ENCODE measurements around the gene TM9SF3. TPM values are rescaled to one million over a fixed set of nuclear protein-coding genes. Genes with fewer than 3 reads are reported as not detected.

TM9SF3 gene
- total and polyA plus RNA-seq, 2 experiments from 2014 or later, result 37.3 to 72.5 TPM

DNA sequence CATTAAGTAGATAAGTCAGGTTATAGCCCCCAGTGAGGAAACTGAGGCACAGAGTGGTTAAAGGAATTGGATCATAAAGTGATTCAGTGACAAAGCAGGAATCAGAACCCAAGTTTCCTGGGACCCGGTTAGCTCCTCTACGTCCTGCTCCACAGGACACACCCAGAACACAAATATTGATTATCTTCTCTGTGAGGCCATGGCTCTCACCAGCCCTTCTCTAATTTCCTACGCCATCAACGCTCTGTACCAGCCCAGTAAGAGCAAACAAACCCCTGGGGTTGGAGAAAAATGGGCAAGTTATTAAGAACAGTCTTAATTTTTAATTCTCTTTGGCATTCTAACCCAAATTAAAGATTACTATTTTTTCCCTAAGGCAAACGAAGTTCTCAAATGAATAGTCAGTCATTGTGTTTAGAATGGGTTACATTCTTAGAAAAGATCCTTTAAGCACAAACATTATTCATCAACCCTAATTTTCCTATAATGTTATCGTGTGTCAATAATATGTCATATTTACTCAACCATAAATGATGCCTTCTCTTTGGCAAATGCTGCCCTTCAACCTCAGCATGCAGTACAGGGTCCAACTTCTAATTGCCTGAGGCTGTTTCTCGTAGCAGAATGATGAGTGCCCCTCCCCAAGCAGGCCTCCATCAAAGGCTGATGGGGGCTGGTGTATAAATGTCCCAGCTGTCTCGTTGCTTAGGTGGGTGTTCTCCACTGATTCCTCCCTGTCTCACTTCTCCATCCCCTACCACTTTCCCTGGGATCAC, 25.4 kb upstream of the TM9SF3 start:
- no peaks in the 10 kb centered on the region for H3K79me2 ChIP-seq (replicated peaks; ENCODE audit: insufficient read depth)
- H3F3A ChIP-seq (replicated peaks; ENCODE audit: low read depth), result no peaks in the 10 kb centered on the region
- ATAC-seq, result no peak
- H3K36me3 ChIP-seq (ENCODE audit: insufficient read depth), result no peaks in the 10 kb centered on the region
- no peaks in the 10 kb centered on the region for H3K4me1 ChIP-seq (ENCODE audit: insufficient read depth)
- TF ChIP-seq, protein P1, sequence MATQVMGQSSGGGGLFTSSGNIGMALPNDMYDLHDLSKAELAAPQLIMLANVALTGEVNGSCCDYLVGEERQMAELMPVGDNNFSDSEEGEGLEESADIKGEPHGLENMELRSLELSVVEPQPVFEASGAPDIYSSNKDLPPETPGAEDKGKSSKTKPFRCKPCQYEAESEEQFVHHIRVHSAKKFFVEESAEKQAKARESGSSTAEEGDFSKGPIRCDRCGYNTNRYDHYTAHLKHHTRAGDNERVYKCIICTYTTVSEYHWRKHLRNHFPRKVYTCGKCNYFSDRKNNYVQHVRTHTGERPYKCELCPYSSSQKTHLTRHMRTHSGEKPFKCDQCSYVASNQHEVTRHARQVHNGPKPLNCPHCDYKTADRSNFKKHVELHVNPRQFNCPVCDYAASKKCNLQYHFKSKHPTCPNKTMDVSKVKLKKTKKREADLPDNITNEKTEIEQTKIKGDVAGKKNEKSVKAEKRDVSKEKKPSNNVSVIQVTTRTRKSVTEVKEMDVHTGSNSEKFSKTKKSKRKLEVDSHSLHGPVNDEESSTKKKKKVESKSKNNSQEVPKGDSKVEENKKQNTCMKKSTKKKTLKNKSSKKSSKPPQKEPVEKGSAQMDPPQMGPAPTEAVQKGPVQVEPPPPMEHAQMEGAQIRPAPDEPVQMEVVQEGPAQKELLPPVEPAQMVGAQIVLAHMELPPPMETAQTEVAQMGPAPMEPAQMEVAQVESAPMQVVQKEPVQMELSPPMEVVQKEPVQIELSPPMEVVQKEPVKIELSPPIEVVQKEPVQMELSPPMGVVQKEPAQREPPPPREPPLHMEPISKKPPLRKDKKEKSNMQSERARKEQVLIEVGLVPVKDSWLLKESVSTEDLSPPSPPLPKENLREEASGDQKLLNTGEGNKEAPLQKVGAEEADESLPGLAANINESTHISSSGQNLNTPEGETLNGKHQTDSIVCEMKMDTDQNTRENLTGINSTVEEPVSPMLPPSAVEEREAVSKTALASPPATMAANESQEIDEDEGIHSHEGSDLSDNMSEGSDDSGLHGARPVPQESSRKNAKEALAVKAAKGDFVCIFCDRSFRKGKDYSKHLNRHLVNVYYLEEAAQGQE (IDR thresholded peaks at IDR 0.05; ENCODE audit: unreplicated experiment), result no peak
- TF ChIP-seq ZNF114 (CRISPR knock-in tag; IDR thresholded peaks at IDR 0.05) (no peak), ZNF331 (CRISPR knock-in tag; IDR thresholded peaks at IDR 0.05; ENCODE audit: low read depth) (no peak), NANOG (IDR thresholded peaks at IDR 0.05; ENCODE audit: borderline replicate concordance) (no peak), POLR2AphosphoS5 (IDR thresholded peaks at IDR 0.05; ENCODE audit: low read depth) (no peak), EZH2phosphoT487 (IDR thresholded peaks at IDR 0.05; ENCODE audit: unreplicated experiment) (no peak), STAT1 (IDR thresholded peaks at IDR 0.05; ENCODE audit: unreplicated experiment) (no peak), EZH2 (IDR thresholded peaks at IDR 0.05; ENCODE audit: low read depth, unreplicated experiment) (no peak), CREB1 (CRISPR knock-in tag; IDR thresholded peaks at IDR 0.05; ENCODE audit: low read depth) (no peak), JUNB (IDR thresholded peaks at IDR 0.05; ENCODE audit: unreplicated experiment) (no peak)
- TF ChIP-seq, protein P2, sequence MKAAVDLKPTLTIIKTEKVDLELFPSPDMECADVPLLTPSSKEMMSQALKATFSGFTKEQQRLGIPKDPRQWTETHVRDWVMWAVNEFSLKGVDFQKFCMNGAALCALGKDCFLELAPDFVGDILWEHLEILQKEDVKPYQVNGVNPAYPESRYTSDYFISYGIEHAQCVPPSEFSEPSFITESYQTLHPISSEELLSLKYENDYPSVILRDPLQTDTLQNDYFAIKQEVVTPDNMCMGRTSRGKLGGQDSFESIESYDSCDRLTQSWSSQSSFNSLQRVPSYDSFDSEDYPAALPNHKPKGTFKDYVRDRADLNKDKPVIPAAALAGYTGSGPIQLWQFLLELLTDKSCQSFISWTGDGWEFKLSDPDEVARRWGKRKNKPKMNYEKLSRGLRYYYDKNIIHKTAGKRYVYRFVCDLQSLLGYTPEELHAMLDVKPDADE (IDR thresholded peaks at IDR 0.05), result no peak
- TF ChIP-seq, protein P3, sequence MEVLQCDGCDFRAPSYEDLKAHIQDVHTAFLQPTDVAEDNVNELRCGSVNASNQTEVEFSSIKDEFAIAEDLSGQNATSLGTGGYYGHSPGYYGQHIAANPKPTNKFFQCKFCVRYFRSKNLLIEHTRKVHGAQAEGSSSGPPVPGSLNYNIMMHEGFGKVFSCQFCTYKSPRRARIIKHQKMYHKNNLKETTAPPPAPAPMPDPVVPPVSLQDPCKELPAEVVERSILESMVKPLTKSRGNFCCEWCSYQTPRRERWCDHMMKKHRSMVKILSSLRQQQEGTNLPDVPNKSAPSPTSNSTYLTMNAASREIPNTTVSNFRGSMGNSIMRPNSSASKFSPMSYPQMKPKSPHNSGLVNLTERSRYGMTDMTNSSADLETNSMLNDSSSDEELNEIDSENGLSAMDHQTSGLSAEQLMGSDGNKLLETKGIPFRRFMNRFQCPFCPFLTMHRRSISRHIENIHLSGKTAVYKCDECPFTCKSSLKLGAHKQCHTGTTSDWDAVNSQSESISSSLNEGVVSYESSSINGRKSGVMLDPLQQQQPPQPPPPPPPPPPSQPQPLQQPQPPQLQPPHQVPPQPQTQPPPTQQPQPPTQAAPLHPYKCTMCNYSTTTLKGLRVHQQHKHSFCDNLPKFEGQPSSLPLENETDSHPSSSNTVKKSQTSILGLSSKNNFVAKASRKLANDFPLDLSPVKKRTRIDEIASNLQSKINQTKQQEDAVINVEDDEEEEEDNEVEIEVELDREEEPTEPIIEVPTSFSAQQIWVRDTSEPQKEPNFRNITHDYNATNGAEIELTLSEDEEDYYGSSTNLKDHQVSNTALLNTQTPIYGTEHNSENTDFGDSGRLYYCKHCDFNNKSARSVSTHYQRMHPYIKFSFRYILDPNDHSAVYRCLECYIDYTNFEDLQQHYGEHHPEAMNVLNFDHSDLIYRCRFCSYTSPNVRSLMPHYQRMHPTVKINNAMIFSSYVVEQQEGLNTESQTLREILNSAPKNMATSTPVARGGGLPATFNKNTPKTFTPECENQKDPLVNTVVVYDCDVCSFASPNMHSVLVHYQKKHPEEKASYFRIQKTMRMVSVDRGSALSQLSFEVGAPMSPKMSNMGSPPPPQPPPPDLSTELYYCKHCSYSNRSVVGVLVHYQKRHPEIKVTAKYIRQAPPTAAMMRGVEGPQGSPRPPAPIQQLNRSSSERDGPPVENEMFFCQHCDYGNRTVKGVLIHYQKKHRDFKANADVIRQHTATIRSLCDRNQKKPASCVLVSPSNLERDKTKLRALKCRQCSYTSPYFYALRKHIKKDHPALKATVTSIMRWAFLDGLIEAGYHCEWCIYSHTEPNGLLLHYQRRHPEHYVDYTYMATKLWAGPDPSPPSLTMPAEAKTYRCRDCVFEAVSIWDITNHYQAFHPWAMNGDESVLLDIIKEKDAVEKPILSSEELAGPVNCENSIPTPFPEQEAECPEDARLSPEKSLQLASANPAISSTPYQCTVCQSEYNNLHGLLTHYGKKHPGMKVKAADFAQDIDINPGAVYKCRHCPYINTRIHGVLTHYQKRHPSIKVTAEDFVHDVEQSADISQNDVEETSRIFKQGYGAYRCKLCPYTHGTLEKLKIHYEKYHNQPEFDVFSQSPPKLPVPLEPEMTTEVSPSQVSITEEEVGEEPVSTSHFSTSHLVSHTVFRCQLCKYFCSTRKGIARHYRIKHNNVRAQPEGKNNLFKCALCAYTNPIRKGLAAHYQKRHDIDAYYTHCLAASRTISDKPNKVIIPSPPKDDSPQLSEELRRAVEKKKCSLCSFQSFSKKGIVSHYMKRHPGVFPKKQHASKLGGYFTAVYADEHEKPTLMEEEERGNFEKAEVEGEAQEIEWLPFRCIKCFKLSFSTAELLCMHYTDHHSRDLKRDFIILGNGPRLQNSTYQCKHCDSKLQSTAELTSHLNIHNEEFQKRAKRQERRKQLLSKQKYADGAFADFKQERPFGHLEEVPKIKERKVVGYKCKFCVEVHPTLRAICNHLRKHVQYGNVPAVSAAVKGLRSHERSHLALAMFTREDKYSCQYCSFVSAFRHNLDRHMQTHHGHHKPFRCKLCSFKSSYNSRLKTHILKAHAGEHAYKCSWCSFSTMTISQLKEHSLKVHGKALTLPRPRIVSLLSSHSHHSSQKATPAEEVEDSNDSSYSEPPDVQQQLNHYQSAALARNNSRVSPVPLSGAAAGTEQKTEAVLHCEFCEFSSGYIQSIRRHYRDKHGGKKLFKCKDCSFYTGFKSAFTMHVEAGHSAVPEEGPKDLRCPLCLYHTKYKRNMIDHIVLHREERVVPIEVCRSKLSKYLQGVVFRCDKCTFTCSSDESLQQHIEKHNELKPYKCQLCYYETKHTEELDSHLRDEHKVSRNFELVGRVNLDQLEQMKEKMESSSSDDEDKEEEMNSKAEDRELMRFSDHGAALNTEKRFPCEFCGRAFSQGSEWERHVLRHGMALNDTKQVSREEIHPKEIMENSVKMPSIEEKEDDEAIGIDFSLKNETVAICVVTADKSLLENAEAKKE (CRISPR knock-in tag; IDR thresholded peaks at IDR 0.05), result no peak
- TF ChIP-seq, protein P4, sequence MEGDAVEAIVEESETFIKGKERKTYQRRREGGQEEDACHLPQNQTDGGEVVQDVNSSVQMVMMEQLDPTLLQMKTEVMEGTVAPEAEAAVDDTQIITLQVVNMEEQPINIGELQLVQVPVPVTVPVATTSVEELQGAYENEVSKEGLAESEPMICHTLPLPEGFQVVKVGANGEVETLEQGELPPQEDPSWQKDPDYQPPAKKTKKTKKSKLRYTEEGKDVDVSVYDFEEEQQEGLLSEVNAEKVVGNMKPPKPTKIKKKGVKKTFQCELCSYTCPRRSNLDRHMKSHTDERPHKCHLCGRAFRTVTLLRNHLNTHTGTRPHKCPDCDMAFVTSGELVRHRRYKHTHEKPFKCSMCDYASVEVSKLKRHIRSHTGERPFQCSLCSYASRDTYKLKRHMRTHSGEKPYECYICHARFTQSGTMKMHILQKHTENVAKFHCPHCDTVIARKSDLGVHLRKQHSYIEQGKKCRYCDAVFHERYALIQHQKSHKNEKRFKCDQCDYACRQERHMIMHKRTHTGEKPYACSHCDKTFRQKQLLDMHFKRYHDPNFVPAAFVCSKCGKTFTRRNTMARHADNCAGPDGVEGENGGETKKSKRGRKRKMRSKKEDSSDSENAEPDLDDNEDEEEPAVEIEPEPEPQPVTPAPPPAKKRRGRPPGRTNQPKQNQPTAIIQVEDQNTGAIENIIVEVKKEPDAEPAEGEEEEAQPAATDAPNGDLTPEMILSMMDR (conservative IDR thresholded peaks at IDR 0.05; ENCODE audit: low read depth in 2 of 2), result no peak
- no peak for DNase-seq (ENCODE audit: low spot score)
- H2AFZ ChIP-seq, result no peak overlapping the region
- Mint-ChIP-seq H3K27ac (no peak overlapping the region), H3K27me3 (ENCODE audit: insufficient read depth, low read depth, poor library complexity) (peaks cover 5% of the 10 kb centered on the region), H3K36me3 (ENCODE audit: low read depth) (no peaks in the 10 kb centered on the region; the same call in 2 of the 3 replicates), H3K9me3 (no peaks in the 10 kb centered on the region), H3K4me3 (no peak overlapping the region), H3K4me1 (peaks cover 22% of the 10 kb centered on the region)
- no peaks in the 10 kb centered on the region for H3K27me3 ChIP-seq (ENCODE audit: insufficient read depth)
- H3K9me2 ChIP-seq (ENCODE audit: insufficient read depth), result no peaks in the 10 kb centered on the region
- no peak overlapping the region for H3K27ac ChIP-seq (ENCODE audit: low read depth)
- no peak overlapping the region for H3K4me2 ChIP-seq
- H4K20me1 ChIP-seq (replicated peaks; ENCODE audit: insufficient read depth), result no peaks in the 10 kb centered on the region
- H3K4me3 ChIP-seq, result no peak overlapping the region

Measured in GM23338 (cell line).